NT2/D1 (cell line): Measurements from ENCODE around the gene ARMC8.

Experiments used
- DNase-seq: peaks from one replicate; pipeline ENCODE4 v3.0.0-alpha.2; 2011; ENCODE audit warnings: low read depth, low spot score
- H3K27me3 ChIP-seq: 2 replicates; pipeline ENCODE4 v1.6.0; 2011; ENCODE audit warnings: mild to moderate bottlenecking; ENCODE audit not compliant: insufficient read length, insufficient read depth
- H3K36me3 ChIP-seq: 2 replicates; pipeline ENCODE4 v1.6.1; 2011; ENCODE audit warnings: mild to moderate bottlenecking, low read length, mixed read lengths; ENCODE audit not compliant: insufficient read depth, insufficient read length
- H3K4me1 ChIP-seq: 2 replicates; pipeline ENCODE4 v1.5.1; 2011; ENCODE audit not compliant: insufficient read depth, insufficient read length
- H3K4me3 ChIP-seq: 2 replicates; pipeline ENCODE4 v1.5.1; 2011; ENCODE audit warnings: low read depth; ENCODE audit not compliant: insufficient read length
- H3K9ac ChIP-seq: 2 replicates; pipeline ENCODE4 v1.6.0; 2011; ENCODE audit warnings: low read depth; ENCODE audit not compliant: insufficient read length
- H3K9me3 ChIP-seq: 2 replicates; pipeline ENCODE4 v1.5.1; 2011; ENCODE audit warnings: mild to moderate bottlenecking, low read length; ENCODE audit not compliant: insufficient read depth
- SUZ12 ChIP-seq: IDR thresholded peaks from 2 replicates; pipeline ENCODE4 v1.6.1; 2011; ENCODE audit not compliant: insufficient read length, insufficient read depth; ENCODE audit errors: extremely low read depth
- YY1 ChIP-seq: IDR thresholded peaks from 2 replicates; pipeline ENCODE4 v1.6.1; 2011; ENCODE audit not compliant: insufficient read length, insufficient read depth
- ZNF274 ChIP-seq: IDR thresholded peaks from 2 replicates; pipeline ENCODE4 v1.6.1; 2011; ENCODE audit warnings: mild to moderate bottlenecking, low read depth, low read length

ARMC8 gene

DNA sequence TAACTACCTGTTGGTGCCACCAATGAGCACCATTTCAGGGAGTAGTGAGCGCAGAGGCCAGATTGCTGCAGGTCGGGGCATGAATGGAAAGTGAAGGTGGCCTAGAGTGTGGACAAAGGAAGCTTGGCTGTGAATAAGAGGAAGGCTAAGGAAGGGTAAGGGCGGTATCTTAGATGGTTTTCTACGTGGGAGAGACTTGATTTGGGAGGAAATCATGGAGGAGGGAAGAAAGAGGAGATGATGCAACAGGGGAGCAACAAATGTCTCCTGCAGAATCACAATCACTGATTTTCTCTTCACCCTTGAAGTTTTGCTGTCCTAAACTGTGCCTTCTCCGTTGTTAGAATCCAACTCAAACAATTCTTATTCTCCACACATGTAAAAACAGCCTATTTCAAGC, 120.8 kb downstream of the ARMC8 start:
- DNase-seq = no peak
- H3K9me3 ChIP-seq = peaks cover 22% of the 10 kb centered on the region
- no peak overlapping the region for H3K9ac ChIP-seq
- H3K4me3 ChIP-seq = no peak overlapping the region
- no peaks in the 10 kb centered on the region for H3K4me1 ChIP-seq
- H3K36me3 ChIP-seq = no peaks in the 10 kb centered on the region
- TF ChIP-seq SUZ12 = no peak
- TF ChIP-seq YY1 = no peak
- TF ChIP-seq ZNF274 = no peak
- no peaks in the 10 kb centered on the region for H3K27me3 ChIP-seq

DNA sequence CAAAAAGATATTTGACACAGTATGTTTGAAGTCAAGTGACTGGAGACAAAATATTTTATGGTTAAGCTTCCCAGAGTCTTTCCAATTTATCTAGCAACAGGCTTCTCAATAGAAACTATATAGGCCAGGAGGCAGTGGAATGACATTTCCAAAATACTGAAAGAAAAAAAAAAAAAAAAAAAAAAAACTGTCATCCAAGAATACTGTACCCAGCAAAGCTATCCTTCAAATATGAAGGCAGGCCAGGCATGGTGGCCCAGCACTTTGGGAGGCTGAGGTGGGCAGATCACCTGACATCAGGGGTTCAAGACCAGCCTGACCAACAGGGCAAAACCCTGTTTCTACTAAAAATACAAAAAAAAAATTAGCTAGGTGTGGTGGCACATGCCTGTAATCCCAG, 121.7 kb downstream of the ARMC8 start:
- H3K4me3 ChIP-seq = no peak overlapping the region
- no peaks in the 10 kb centered on the region for H3K27me3 ChIP-seq
- no peak overlapping the region for H3K9ac ChIP-seq
- TF ChIP-seq ZNF274 (no peak), SUZ12 (no peak), YY1 (no peak)
- DNase-seq = no peak
- no peaks in the 10 kb centered on the region for H3K36me3 ChIP-seq
- peaks cover 22% of the 10 kb centered on the region for H3K9me3 ChIP-seq
- no peaks in the 10 kb centered on the region for H3K4me1 ChIP-seq

DNA sequence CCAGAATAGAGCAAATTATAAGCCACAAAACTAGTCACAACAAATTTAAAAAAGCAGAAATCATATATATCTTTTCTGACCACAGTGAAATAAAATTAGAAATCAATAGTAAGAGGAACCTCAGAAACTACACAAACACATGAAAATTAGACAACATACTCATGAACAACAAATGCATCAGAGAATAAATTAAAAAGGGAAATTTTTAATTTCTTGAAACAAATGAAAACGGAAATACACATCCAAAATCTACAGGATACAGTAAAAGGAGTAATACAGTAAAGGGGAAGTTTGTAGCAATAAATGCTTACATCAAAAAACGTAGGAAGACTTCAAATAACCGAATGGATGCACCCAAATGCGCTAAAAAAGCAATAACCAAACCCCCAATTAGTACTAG, 123.4 kb downstream of the ARMC8 start:
- Histone ChIP-seq H3K9ac (no peak overlapping the region), H3K4me3 (no peak overlapping the region), H3K9me3 (peaks cover 22% of the 10 kb centered on the region), H3K27me3 (no peaks in the 10 kb centered on the region), H3K4me1 (no peaks in the 10 kb centered on the region), H3K36me3 (no peaks in the 10 kb centered on the region)
- DNase-seq = no peak
- no peak for TF ChIP-seq YY1

DNA sequence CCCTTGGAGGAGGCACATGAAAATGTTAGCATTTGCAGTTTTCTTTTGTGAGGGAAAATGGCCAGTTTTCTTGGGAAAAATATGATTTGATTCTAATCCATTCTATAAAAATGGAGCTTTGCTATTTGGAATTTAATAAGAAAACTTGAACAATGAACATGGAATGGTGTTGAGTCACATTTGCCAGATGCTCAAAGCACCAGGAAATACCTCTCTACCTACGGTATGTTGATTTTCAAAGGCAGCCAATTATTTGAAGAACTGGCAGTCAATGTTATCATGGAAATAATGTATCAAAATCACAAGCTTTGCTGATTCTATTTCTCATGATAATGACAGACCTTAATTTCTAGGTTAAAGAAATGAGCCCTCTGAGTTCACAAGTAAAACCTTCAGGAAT, 127.7 kb downstream of the ARMC8 start:
- Histone ChIP-seq H3K27me3 (no peaks in the 10 kb centered on the region), H3K36me3 (no peaks in the 10 kb centered on the region), H3K4me3 (no peak overlapping the region), H3K4me1 (no peaks in the 10 kb centered on the region), H3K9ac (no peak overlapping the region), H3K9me3 (no peaks in the 10 kb centered on the region)
- no peak for TF ChIP-seq YY1
- TF ChIP-seq SUZ12 = no peak
- TF ChIP-seq ZNF274 = no peak
- no peak for DNase-seq

DNA sequence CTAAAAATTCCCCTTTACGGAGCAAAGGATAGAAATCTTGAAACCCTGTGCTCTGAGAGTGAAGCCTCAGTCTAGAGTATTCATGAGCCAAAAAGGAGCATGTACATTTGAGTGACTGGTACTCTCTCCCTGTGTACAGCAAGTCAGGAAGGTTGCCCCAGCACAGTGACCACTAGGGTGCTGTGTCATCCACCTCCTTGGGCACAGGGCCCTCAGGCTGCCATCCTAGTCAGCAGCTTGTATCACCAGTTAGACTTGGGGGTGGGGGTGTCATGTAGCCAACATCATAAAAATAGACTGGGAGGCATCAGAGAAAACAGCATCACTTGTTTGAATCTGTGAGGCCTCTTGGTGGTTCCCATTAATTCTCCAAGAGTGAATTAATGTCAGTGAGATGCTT, 130.6 kb downstream of the ARMC8 start:
- no peak for TF ChIP-seq ZNF274
- no peak for TF ChIP-seq YY1
- TF ChIP-seq SUZ12 = no peak
- H3K9me3 ChIP-seq = no peaks in the 10 kb centered on the region

DNA sequence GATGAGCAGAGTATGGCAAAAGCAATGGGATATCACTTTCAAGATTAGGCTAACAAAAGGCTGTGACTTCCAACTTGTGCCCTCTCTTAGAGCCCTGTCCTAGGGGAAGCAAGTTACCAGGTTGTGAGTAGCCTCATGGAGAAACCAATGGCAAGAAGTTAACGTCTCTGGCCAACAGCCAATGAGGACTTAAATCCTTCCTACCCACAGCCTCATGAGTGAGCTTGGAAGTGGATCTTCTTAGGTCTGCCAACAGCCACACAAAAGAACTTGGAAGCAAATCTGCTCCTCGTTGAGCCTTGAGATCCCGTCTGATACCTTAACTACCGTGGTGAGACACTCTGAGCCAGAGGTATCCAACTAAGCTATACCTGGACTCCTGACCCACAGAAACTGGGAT, 136.9 kb downstream of the ARMC8 start:
- H3K36me3 ChIP-seq = no peaks in the 10 kb centered on the region
- H3K9me3 ChIP-seq = no peaks in the 10 kb centered on the region
- peaks cover 2% of the 10 kb centered on the region for H3K4me1 ChIP-seq
- no peak for TF ChIP-seq SUZ12
- no peak for TF ChIP-seq YY1
- no peak for TF ChIP-seq ZNF274
- no peak for DNase-seq
- no peak overlapping the region for H3K4me3 ChIP-seq
- H3K27me3 ChIP-seq = peaks cover 3% of the 10 kb centered on the region
- H3K9ac ChIP-seq = no peak overlapping the region

More for the DNA sequence above, 130.6 kb downstream of the ARMC8 start:
- no peak for DNase-seq
- Histone ChIP-seq H3K36me3 (no peaks in the 10 kb centered on the region), H3K27me3 (no peaks in the 10 kb centered on the region), H3K4me3 (no peak overlapping the region), H3K4me1 (no peaks in the 10 kb centered on the region), H3K9ac (no peak overlapping the region)

DNA sequence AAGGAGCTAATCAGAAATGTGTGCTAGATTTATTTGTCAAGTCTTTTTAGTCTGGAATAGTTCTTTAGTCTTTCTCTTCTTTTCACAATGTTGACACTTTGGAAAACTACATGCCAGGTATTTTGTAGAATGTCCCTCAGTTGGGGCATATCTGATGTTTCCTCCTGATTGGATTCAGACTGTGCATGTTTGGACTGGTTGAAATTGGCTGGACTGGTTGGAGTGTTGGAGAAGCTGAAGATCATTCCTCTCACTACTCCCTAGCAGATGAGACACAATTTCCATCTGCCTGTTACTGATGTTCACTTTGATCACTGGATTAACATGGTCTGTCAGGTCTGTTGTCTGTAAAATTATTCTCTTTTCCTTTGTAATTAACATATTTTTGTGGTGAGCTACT, 138.9 kb downstream of the ARMC8 start:
- DNase-seq = no peak
- H3K4me1 ChIP-seq = peaks cover 2% of the 10 kb centered on the region

More for the DNA sequence above, 138.9 kb downstream of the ARMC8 start:
- no peak for TF ChIP-seq YY1
- TF ChIP-seq ZNF274 = no peak
- no peak for TF ChIP-seq SUZ12
- Histone ChIP-seq H3K9ac (no peak overlapping the region), H3K4me3 (no peak overlapping the region), H3K9me3 (no peaks in the 10 kb centered on the region), H3K36me3 (no peaks in the 10 kb centered on the region), H3K27me3 (peaks cover 3% of the 10 kb centered on the region)
